K562 (cell line): ENCODE measurements around the gene SLC24A3. TPM values are rescaled to one million over a fixed set of nuclear protein-coding genes. Genes with fewer than 3 reads are reported as not detected.

ENCODE experiments used
- ADNP ChIP-seq: fragments of 200-800 bp; sonication (Bioruptor generic); IDR thresholded peaks from 2 replicates; pipeline ENCODE4 v1.6.1; 2016; ENCODE audit warnings: missing genetic modification characterization, missing compliant biosample characterization
- ARID3A ChIP-seq: IDR thresholded peaks from 2 replicates; pipeline ENCODE4 v1.6.1; 2012; ENCODE audit warnings: low read depth, low read length, improper control_type of control experiment, borderline replicate concordance
- FOXJ2 ChIP-seq: fragments of 200-800 bp; sonication (Bioruptor generic); IDR thresholded peaks from 2 replicates; pipeline ENCODE4 v1.6.1; 2016; ENCODE audit warnings: missing genetic modification characterization, missing compliant biosample characterization
- IRF2 ChIP-seq: sonication (generic); formaldehyde crosslinking; IDR thresholded peaks from 2 replicates; pipeline ENCODE4 v1.8.1; 2022; ENCODE audit warnings: mild to moderate bottlenecking, missing genetic modification reagents
- L3MBTL2 ChIP-seq: fragments of 450-650 bp; IDR thresholded peaks from 2 replicates; pipeline ENCODE4 v1.6.1; 2016; ENCODE audit warnings: mild to moderate bottlenecking, moderate library complexity
- MGA ChIP-seq: fragments of 450-650 bp; IDR thresholded peaks from 2 replicates; pipeline ENCODE4 v1.6.1; 2016; ENCODE audit warnings: mild to moderate bottlenecking, moderate library complexity
- PHB ChIP-seq: fragments of 250-450 bp; sonication (Bioruptor Pico); IDR thresholded peaks from 2 replicates; pipeline ENCODE4 v1.5.0; 2021
- PHF21A ChIP-seq: fragments of 450-650 bp; IDR thresholded peaks from 2 replicates; pipeline ENCODE4 v1.6.1; 2017; ENCODE audit warnings: low read depth, borderline replicate concordance
- PHTF2 ChIP-seq: fragments of 250-450 bp; sonication (Bioruptor Pico); IDR thresholded peaks from 2 replicates; pipeline ENCODE4 v1.5.0; 2021; ENCODE audit warnings: mild to moderate bottlenecking
- RAD51 ChIP-seq: fragments of 450-650 bp; IDR thresholded peaks from 2 replicates; pipeline ENCODE4 v1.7.1; 2016; ENCODE audit warnings: low read depth, mild to moderate bottlenecking, borderline replicate concordance
- USF2 ChIP-seq: sonication (generic); formaldehyde crosslinking; IDR thresholded peaks from 2 replicates; pipeline ENCODE4 v1.5.0; 2020; ENCODE audit warnings: missing genetic modification reagents
- ZNF431 ChIP-seq: sonication (generic); formaldehyde crosslinking; IDR thresholded peaks from 2 replicates; pipeline ENCODE4 v1.8.0; 2022; ENCODE audit warnings: mild to moderate bottlenecking, missing genetic modification reagents
- polyA plus RNA-seq, 8 experiments: library from polyadenylated mRNA; depleted of rRNA in 4 of 8; stranded (reverse) in 5 of 8; unstranded in 3 of 8; fragments of >200 nt; fragmentation: Nextera tagmentation in 2 of 8; fragmentation: Illumina TruSeq in 1 of 8; extraction: Ambion mirVana in 2 of 8; extraction: Trizol in 1 of 8; gene quantifications; 2 replicates each; pipeline versions ENCODE4 v1.2.1 to v1.2.3, GENCODE V29; 2011 to 2014; ENCODE audit warnings: inconsistent platforms in 1 of 8, missing spikeins in 1 of 8
- total RNA-seq, 7 experiments: library from RNA; depleted of rRNA in 6 of 7; stranded (reverse); fragments of >200 nt in 6 of 7; fragmentation: Illumina TruSeq in 2 of 7; extraction: Trizol in 2 of 7; gene quantifications; 2 replicates each; pipeline versions ENCODE4 v1.2.1 to v1.2.3, GENCODE V29; 2011 to 2021; ENCODE audit warnings: low replicate concordance in 1 of 7

The SLC24A3 gene
- total and polyA plus RNA-seq, 9 of the 15 experiments (the other 6 are each of a cell fraction or from before 2014, with no cell fraction given) = not detected

GRCh38 chr20:19631410-19631809, 419.0 kb downstream of the SLC24A3 start (continued):
- TF ChIP-seq MGA = peak; percentile 64; the same call in 1 of the 2 replicates
- TF ChIP-seq IRF2 (CRISPR knock-in tag) = no peak
- peak; percentile 22; the same call in 1 of the 2 replicates for TF ChIP-seq FOXJ2
- TF ChIP-seq PHF21A = no peak
- no peak for TF ChIP-seq ARID3A
- no peak for TF ChIP-seq PHTF2 (CRISPR knock-in tag)
- TF ChIP-seq ADNP (tag) = no peak
- TF ChIP-seq L3MBTL2 = peak; percentile 91
- TF ChIP-seq ZNF431 (CRISPR knock-in tag) = no peak
- TF ChIP-seq USF2 = peak; percentile 76
- TF ChIP-seq RAD51 = peak; percentile 72
- TF ChIP-seq PHB = no peak
